Testis (tissue), 2 donors: ENCODE measurements around the gene POLR2J.
"Not testable (repeated sequence)": the region's sequence is repeated elsewhere in the genome, so short reads cannot be mapped to it uniquely, and the experiment has no call there.

Experiments
- CTCF ChIP-seq, 3 experiments: fragments of 450-650 bp in 2 of 3; fragments of 200-600 bp in 1 of 3; sonication (generic) in 1 of 3; IDR thresholded peaks; one replicate each; pipeline ENCODE4 v1.5.1; 2016 to 2019; ENCODE audit warnings: antibody characterized with exemption in 3 of 3, mild to moderate bottlenecking in 2 of 3, moderate library complexity in 1 of 3
- POLR2A ChIP-seq: fragments of 450-650 bp; IDR thresholded peaks from one replicate; pipeline ENCODE4 v1.6.1; 2017; ENCODE audit warnings: antibody characterized with exemption, mild to moderate bottlenecking, moderate library complexity

- TF ChIP-seq POLR2A; CTCF (IDR thresholded peaks at IDR 0.05): not testable (repeated sequence)
Measured at GRCh38 chr7:102493220-102493935, 14.7 kb upstream of the POLR2J start.
